H1 (cell line): ENCODE measurements around the gene SESN1. TPM values are rescaled to one million over a fixed set of nuclear protein-coding genes. Genes with fewer than 3 reads are reported as not detected.

Experiments used
- BRCA1 ChIP-seq: IDR thresholded peaks from 2 replicates; pipeline ENCODE4 v1.6.1; 2012; ENCODE audit warnings: low read depth, low read length, improper control_type of control experiment
- PHF8 ChIP-seq: fragments of 200-600 bp; sonication (generic); conservative IDR thresholded peaks from 2 replicates; pipeline ENCODE4 v1.7.1; 2012; ENCODE audit warnings: low read depth, mild to moderate bottlenecking, inconsistent platforms, low read length, moderate library complexity
- POLR2AphosphoS5 ChIP-seq: IDR thresholded peaks from 2 replicates; pipeline ENCODE4 v1.6.1; 2011; ENCODE audit warnings: low read depth, low read length
- POU5F1 ChIP-seq: IDR thresholded peaks from 2 replicates; pipeline ENCODE4 v1.6.1; 2011; ENCODE audit warnings: low read depth, mild to moderate bottlenecking, low read length, moderate library complexity
- RFX5 ChIP-seq: IDR thresholded peaks from 2 replicates; pipeline ENCODE4 v1.6.1; 2011; ENCODE audit warnings: low read depth, low read length, improper control_type of control experiment, borderline replicate concordance
- polyA plus RNA-seq, 7 experiments: library from polyadenylated mRNA; depleted of rRNA in 3 of 7; stranded (reverse) in 5 of 7; unstranded in 2 of 7; fragments of >200 nt in 5 of 7; fragments of 200-250 nt in 2 of 7; gene quantifications; 1 replicate in 5 of 7; 2 replicates in 1 of 7; 4 replicates in 1 of 7; pipeline versions ENCODE4 v1.2.1 to v1.2.3, GENCODE V29; 2011 to 2013; ENCODE audit warnings: missing spikeins in 2 of 7, mixed read lengths in 2 of 7
- total RNA-seq: library from RNA; stranded (reverse); fragmentation: NEBNext Ultra II Directional; extraction: Animal tissue kit (Norgen Biotek cat#: 25700); gene quantifications from 2 replicates; pipeline ENCODE4 v1.2.1, GENCODE V29; 2021

SESN1 gene
- total and polyA plus RNA-seq, 2 of the 8 experiments (the other 6 are each of a cell fraction or from before 2014, with no cell fraction given), result 12.8 to 15.6 TPM

- TF ChIP-seq BRCA1, result no peak
- TF ChIP-seq POLR2AphosphoS5, result no peak
- TF ChIP-seq POU5F1, result no peak
- no peak for TF ChIP-seq RFX5
- no peak for TF ChIP-seq PHF8
These were observed 42.5 kb downstream of the SESN1 start (continued) for GRCh38 chr6:109052018-109052651.
